ENCODE results near the gene RPUSD4. TPM values are rescaled to one million over a fixed set of nuclear protein-coding genes. Genes with fewer than 3 reads are reported as not detected.

RPUSD4 gene
- total RNA-seq, 4 donors from 2014 or later, result 15.0 to 19.9 (median 17.6) TPM

GRCh38 chr11:126254819-126255218, 43.4 kb upstream of the RPUSD4 start:
- Histone ChIP-seq H3K4me3 (no peak overlapping the region), H3K36me3 (peaks cover 0 to 81% (median 45%) of the 10 kb centered on the region in 4 donors)
- intact Hi-C loops (cut with DNase I), result no loop called here

GRCh38 chr11:126253265-126253664, 41.8 kb upstream of the RPUSD4 start:
- peaks cover 0 to 84% (median 48%) of the 10 kb centered on the region in 4 donors for H3K36me3 ChIP-seq
- no peaks in the 10 kb centered on the region for H3K27me3 ChIP-seq
- intact Hi-C loops (cut with DNase I), result no loop called here
- no peaks in the 10 kb centered on the region for H3K4me1 ChIP-seq
- H3K4me3 ChIP-seq, result no peak overlapping the region
- DNase-seq (ENCODE audit: extremely low spot score), result no peak
- WGBS, result 85% methylated on average over 4 of the region's 4 CpGs
- H3K9me3 ChIP-seq, result no peaks in the 10 kb centered on the region
- H3K27ac ChIP-seq (replicated peaks in 1 of 4), result no peak overlapping the region
- TF ChIP-seq, protein P1, sequence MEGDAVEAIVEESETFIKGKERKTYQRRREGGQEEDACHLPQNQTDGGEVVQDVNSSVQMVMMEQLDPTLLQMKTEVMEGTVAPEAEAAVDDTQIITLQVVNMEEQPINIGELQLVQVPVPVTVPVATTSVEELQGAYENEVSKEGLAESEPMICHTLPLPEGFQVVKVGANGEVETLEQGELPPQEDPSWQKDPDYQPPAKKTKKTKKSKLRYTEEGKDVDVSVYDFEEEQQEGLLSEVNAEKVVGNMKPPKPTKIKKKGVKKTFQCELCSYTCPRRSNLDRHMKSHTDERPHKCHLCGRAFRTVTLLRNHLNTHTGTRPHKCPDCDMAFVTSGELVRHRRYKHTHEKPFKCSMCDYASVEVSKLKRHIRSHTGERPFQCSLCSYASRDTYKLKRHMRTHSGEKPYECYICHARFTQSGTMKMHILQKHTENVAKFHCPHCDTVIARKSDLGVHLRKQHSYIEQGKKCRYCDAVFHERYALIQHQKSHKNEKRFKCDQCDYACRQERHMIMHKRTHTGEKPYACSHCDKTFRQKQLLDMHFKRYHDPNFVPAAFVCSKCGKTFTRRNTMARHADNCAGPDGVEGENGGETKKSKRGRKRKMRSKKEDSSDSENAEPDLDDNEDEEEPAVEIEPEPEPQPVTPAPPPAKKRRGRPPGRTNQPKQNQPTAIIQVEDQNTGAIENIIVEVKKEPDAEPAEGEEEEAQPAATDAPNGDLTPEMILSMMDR (IDR thresholded peaks at IDR 0.05), result no peak
- TF ChIP-seq POLR2A (IDR thresholded peaks at IDR 0.05; ENCODE audit: low read depth) (no peak), POLR2AphosphoS5 (IDR thresholded peaks at IDR 0.05) (no peak), EP300 (IDR thresholded peaks at IDR 0.05) (no peak)

More at GRCh38 chr11:126254819-126255218, 43.4 kb upstream of the RPUSD4 start:
- TF ChIP-seq EP300 (IDR thresholded peaks at IDR 0.05) (no peak), POLR2AphosphoS5 (IDR thresholded peaks at IDR 0.05) (no peak), POLR2A (IDR thresholded peaks at IDR 0.05; ENCODE audit: low read depth) (no peak)
- TF ChIP-seq, protein P1 (IDR thresholded peaks at IDR 0.05), result no peak
- Histone ChIP-seq H3K27ac (replicated peaks in 1 of 4) (no peak overlapping the region), H3K27me3 (no peaks in the 10 kb centered on the region), H3K4me1 (no peaks in the 10 kb centered on the region), H3K9me3 (no peaks in the 10 kb centered on the region)
- WGBS, result 63% methylated on average over 1 of the region's 1 CpG
- DNase-seq (ENCODE audit: extremely low spot score), result no peak

DNA sequence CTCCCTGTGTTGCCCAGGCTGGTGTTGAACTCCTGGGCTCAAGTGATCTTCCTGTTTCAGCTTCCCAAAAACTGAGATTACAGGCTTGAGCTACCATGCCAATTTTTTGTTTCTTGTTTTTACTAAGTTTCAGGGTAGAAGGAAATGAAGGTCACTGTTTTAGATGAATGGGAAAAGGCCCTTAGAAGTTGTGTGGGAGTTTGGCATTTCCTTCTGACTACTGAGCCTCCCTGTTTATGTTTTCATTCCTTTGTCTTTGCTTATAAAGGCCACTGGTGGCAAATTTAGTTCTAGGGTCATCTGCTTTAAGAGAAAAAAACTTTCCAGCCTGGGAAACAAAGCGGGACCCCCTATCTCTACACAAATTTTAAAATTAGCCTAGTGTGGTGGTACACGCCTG, 35.2 kb upstream of the RPUSD4 start:
- peaks cover 17 to 74% (median 47%) of the 10 kb centered on the region in 4 donors for H3K36me3 ChIP-seq
- 87% methylated on average over 2 of the region's 2 CpGs for WGBS

DNA sequence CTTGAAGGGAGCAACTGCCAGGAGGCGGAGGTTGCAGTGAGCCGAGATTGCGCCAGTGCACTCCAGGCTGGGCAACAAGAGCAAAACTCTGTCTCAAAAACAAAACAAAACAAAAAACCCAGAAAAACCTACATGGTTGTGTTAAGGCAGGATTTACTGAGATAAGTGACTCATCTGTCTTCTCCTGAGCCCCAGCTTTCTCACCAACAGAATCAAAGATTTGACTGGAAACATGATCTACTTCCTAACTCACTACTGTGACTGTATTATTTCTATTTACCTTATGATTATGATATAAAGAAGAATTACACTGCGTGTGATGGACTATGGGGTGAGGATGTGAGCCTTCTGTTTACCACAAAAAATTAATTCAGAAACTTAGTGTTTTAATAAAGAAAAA, 21.9 kb upstream of the RPUSD4 start:
- no peaks in the 10 kb centered on the region for H3K4me1 ChIP-seq
- H3K4me3 ChIP-seq, result no peak overlapping the region
- no peak overlapping the region for H3K27ac ChIP-seq (replicated peaks in 1 of 4)
- peaks cover 1 to 38% (median 19%) of the 10 kb centered on the region in 4 donors for H3K36me3 ChIP-seq
- intact Hi-C loops (cut with DNase I), result no loop called here
- H3K27me3 ChIP-seq, result no peaks in the 10 kb centered on the region
- no peaks in the 10 kb centered on the region for H3K9me3 ChIP-seq
- DNase-seq (ENCODE audit: extremely low spot score), result no peak
- 84% methylated on average over 4 of the region's 4 CpGs for WGBS
- no peak for TF ChIP-seq POLR2A (IDR thresholded peaks at IDR 0.05; ENCODE audit: low read depth)
- TF ChIP-seq POLR2AphosphoS5 (IDR thresholded peaks at IDR 0.05), result no peak
- no peak for TF ChIP-seq EP300 (IDR thresholded peaks at IDR 0.05)
- TF ChIP-seq, protein P1 (IDR thresholded peaks at IDR 0.05), result no peak

More for the DNA sequence above, 35.2 kb upstream of the RPUSD4 start:
- no peak overlapping the region for H3K27ac ChIP-seq (replicated peaks in 1 of 4)
- intact Hi-C loops (cut with DNase I), result no loop called here
- DNase-seq (ENCODE audit: extremely low spot score), result no peak
- no peaks in the 10 kb centered on the region for H3K4me1 ChIP-seq
- TF ChIP-seq EP300 (IDR thresholded peaks at IDR 0.05) (no peak), POLR2A (IDR thresholded peaks at IDR 0.05; ENCODE audit: low read depth) (no peak), POLR2AphosphoS5 (IDR thresholded peaks at IDR 0.05) (no peak)
- TF ChIP-seq, protein P1 (IDR thresholded peaks at IDR 0.05), result no peak
- no peak overlapping the region for H3K4me3 ChIP-seq
- H3K9me3 ChIP-seq, result no peaks in the 10 kb centered on the region
- H3K27me3 ChIP-seq, result no peaks in the 10 kb centered on the region

DNA sequence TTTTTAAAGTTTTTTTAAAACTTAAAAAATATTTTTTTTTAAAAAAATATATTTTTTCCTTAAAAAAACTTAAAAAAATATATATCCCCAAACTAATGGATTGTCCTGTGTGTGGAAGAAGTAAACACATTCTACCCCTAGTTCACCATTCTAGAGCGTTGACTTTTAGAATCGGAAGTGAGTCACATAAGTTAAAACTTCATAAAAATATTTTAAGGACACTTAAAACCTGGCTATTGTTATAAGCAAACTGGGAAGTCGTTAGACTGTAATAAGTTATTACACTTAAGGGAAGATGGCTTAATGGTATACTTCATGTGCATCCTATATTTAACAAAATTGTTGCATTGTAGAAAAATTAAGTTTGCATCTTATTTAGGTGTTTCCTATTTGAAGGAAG, 21.2 kb upstream of the RPUSD4 start:
- TF ChIP-seq POLR2AphosphoS5 (IDR thresholded peaks at IDR 0.05) (no peak), EP300 (IDR thresholded peaks at IDR 0.05) (no peak), POLR2A (IDR thresholded peaks at IDR 0.05; ENCODE audit: low read depth) (no peak)
- TF ChIP-seq, protein P1 (IDR thresholded peaks at IDR 0.05), result no peak
- H3K4me3 ChIP-seq, result no peak overlapping the region
- WGBS, result 87% methylated on average over 3 of the region's 3 CpGs
- H3K27me3 ChIP-seq, result no peaks in the 10 kb centered on the region
- no peaks in the 10 kb centered on the region for H3K4me1 ChIP-seq
- intact Hi-C loops (cut with DNase I), result no loop called here
- DNase-seq (ENCODE audit: extremely low spot score), result no peak
- H3K36me3 ChIP-seq, result peaks cover 0 to 31% (median 13%) of the 10 kb centered on the region in 4 donors
- no peaks in the 10 kb centered on the region for H3K9me3 ChIP-seq
- no peak overlapping the region for H3K27ac ChIP-seq (replicated peaks in 1 of 4)

All from esophagus muscularis mucosa (tissue), 4 donors.